HG02642 (cell line): ENCODE results near the gene PSMA3.
"Not testable (repeated sequence)": the region's sequence is repeated elsewhere in the genome, so short reads cannot be mapped to it uniquely, and the experiment has no call there.

Experiments used
- ATAC-seq: cut with Tn5 transposase; IDR thresholded peaks from one replicate; pipeline ENCODE4 v1.9.1; 2021; ENCODE audit warnings: mild to moderate bottlenecking; ENCODE audit not compliant: unreplicated experiment, poor library complexity

The PSMA3 gene

GRCh38 chr14:58244556-58245387, at the start of gene PSMA3:
PSMA3 (plus strand) TSS chr14:58244843; CDS start chr14:58244921, 78 bp downstream.
- ATAC-seq = peak; percentile 94

GRCh38 chr14:58196198-58196597, 48.4 kb upstream of the PSMA3 start:
- ATAC-seq = no peak

DNA sequence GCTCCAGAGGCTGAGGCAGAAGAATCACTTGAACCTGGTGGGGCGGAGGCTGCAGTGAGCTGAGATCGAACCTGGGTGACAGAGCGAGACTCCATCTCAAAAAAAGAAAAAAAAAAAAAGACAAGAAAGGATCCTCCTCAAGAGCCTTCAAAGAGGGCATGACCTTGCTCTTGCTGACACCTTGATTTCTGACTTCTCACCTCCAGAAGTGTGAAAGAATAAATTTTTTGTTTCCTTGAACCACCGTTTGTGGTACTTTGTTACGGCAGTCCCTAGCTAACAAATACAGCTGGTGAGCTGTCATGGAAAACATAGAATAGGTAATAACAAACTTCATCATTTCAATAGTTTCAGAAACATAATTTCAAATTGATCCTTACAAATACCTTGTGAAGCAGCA, 46.6 kb upstream of the PSMA3 start:
- ATAC-seq = no peak

DNA sequence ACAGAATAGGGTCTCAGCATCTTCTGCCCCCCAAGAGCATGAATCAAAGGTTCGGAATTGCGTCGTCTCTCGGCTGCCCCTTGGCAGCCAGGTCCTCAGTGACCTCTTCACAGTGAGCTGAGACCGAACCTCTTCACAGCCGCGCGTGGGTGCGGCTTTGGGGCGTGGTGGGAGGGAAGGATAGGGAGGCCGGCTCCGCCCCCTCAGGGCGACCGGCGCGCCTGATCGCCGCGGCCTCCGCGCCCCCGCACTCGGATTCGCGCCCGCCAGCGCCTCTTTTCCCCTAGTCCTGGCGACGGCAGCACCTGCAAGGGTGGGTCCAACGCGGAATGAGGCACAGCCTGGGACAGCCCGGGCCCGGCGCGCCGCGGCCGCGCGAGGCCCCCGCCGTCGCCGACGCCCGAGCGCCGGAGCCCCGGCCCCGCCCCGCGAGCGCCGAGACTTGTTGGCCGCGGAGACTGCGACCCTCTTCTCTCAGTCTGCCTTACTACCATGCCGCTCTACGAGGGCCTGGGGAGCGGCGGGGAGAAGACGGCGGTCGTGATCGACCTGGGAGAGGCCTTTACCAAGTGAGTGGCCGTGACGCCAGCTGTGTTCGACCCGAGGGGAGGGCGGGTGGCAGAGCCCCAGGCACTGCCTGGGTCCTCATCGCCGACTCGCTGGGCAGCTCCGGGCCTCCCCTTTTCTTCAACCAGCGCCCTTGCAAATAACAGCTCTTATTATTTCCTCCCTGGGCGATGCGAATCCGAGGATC, 44.7 kb upstream of the PSMA3 start, which contains the start of gene ACTR10:
Gene ACTR10, plus strand, starts transcription at position 424 of the 754 bp plus-strand sequence. Its CDS starts 69 bp downstream, at position 493.
- peak; percentile 96 for ATAC-seq

GRCh38 chr14:58200480-58200841, 44.2 kb upstream of the PSMA3 start:
- ATAC-seq = peak; percentile 14

DNA sequence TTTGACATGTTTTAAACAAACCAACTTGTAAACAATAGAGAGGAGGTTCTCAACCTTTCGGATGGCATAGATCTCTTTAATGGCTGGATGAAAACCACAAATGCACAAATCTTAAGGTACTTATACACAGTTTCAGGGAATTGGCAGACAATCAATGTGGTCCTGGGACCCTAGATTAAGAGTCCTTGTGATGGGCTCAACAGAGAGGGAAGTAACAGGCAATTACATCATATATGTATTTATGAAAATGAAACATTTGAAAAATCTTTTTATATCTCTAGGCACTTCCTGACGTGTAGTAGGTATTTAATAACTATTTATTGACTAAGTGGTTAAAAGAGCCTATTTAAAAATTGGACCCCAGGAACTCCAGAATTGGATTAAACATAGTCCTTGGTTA, 43.8 kb upstream of the PSMA3 start:
- ATAC-seq = no peak

DNA sequence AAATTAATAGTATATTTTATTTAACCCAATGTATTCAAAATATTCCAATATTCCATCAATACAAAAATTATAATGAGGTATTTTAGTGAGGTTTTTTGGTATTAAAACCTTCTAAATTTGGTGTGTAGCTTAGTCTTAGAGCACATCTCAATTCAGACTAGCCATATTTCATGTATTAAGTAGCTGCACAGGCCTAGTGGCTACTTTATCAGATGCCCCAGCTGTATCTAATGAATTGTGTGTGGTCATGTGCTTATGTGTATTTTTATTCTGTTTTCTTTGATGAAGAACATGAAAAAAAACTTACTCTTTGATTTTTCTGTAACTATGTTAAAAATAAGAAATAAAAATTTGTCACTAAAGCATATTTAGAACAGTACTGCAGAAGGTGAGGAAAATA, 31.5 kb upstream of the PSMA3 start:
- ATAC-seq = no peak

GRCh38 chr14:58215191-58215914, 29.3 kb upstream of the PSMA3 start:
- no peak for ATAC-seq

- no peak for ATAC-seq
These were observed 28.1 kb upstream of the PSMA3 start for GRCh38 chr14:58216544-58216943.

DNA sequence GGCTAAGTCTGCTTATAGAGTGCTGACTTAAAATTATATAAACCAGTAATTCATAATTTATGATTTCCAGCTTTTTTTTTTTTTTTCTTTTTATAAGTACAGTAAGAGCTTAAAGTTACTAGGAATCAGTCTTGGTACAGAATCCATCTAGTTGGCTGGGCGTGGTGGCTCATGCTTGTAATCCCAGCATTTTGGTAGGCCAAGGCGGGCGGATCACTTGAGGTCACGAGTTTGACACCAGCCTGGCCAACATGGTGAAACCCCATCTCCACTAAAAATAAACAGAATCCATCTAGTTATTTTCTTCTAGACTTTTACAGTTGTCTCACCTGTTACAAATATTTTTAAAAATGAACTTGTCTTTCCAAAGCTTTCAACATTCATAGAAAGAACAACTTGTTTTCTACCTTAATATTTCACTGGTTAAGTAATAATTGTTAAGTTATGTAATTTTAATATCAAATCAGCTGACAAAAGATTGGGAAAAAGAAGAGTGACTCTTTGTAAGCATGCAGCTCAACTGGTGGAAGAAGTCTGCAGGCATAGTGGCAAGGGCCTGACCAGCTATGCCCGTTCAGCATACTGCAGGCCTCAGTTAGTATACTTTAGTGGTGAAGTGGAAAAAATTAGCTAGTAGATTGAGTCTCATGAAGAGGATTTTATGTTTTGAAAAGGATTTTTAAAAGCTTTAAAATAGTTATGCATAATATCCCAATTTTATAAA, 17.4 kb upstream of the PSMA3 start:
- ATAC-seq = no peak

- ATAC-seq = no peak
These were observed 6.1 kb upstream of the PSMA3 start for GRCh38 chr14:58238252-58239243.

- peak; percentile 35 for ATAC-seq
These were observed 5.1 kb upstream of the PSMA3 start for GRCh38 chr14:58239244-58240195.

GRCh38 chr14:58243790-58244555, 670 bp upstream of the PSMA3 start:
- peak; percentile 33 for ATAC-seq

DNA sequence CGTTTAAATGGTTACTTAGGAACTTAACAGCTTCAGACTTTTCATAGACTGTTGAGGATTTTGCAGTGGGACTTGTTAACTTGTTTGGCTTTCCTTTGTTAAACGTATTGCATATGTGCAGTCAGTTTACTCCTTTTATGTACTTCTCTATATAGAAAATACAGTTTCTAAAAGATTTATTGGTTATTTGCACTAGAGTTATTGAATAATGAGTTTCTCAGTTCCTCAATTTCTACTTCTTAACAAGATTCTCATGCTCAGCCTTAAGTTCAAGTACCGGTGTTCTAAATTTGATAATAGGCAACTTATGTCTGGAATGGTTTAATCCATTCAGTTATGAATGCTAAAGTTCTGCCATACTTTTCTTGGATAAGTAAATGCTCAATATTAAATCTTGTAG, 919 bp downstream of the PSMA3 start:
- ATAC-seq = no peak

GRCh38 chr14:58249611-58250010, 5.0 kb downstream of the PSMA3 start:
- ATAC-seq = no peak

GRCh38 chr14:58258156-58258555, 13.5 kb downstream of the PSMA3 start:
- no peak for ATAC-seq

GRCh38 chr14:58262005-58262404, 17.4 kb downstream of the PSMA3 start:
- not testable (repeated sequence) for ATAC-seq
